ENCODE data around the gene DTX3.

Gene DTX3

GRCh38 chr12:57606399-57606798 is 1.8 kb downstream of the DTX3 start:
- Mint-ChIP-seq H3K4me3 (no peak overlapping the region), H3K9me3 (no peaks in the 10 kb centered on the region), H3K36me3 (peaks cover 13% of the 10 kb centered on the region), H3K4me1 (peaks cover 30% of the 10 kb centered on the region), H3K27ac (no peak overlapping the region), H3K27me3 (peaks cover 45% of the 10 kb centered on the region)
- CTCF ChIA-PET = interaction anchor here (1.9 to 2.4 kb wide), 2 partner anchors 16 to 27 kb away, joined by 5 to 7 read pairs; partner anchors contain the start of gene B4GALNT1
- DNase-seq = no peak

GRCh38 chr12:57606821-57607220 is 2.2 kb downstream of the DTX3 start:
- Mint-ChIP-seq H3K4me1 (peaks cover 30% of the 10 kb centered on the region), H3K27ac (no peak overlapping the region), H3K27me3 (peaks cover 49% of the 10 kb centered on the region), H3K36me3 (peaks cover 9% of the 10 kb centered on the region), H3K9me3 (no peaks in the 10 kb centered on the region), H3K4me3 (no peak overlapping the region)
- no peak for DNase-seq
- CTCF ChIA-PET = interaction anchor here (1.9 to 2.6 kb wide), 3 partner anchors 14 to 26 kb away, joined by 5 to 7 read pairs (median 6); partner anchors contain the start of gene B4GALNT1

- Mint-ChIP-seq H3K4me1 (peaks cover 33% of the 10 kb centered on the region), H3K27me3 (peaks cover 62% of the 10 kb centered on the region), H3K9me3 (no peaks in the 10 kb centered on the region), H3K4me3 (no peak overlapping the region), H3K27ac (no peak overlapping the region), H3K36me3 (peaks cover 2% of the 10 kb centered on the region)
- no peak for DNase-seq
- CTCF ChIA-PET = interaction anchor here (1.1 to 2.6 kb wide), 4 partner anchors 12 to 38 kb away, joined by 3 to 9 read pairs (median 6); no protein-coding TSS in a partner anchor
Observed at GRCh38 chr12:57607958-57608663, 3.5 kb downstream of the DTX3 start.

- H3K27me3 Mint-ChIP-seq = peaks cover 73% of the 10 kb centered on the region
- H3K36me3 Mint-ChIP-seq = peaks cover 2% of the 10 kb centered on the region
- H3K9me3 Mint-ChIP-seq = no peaks in the 10 kb centered on the region
- peaks cover 24% of the 10 kb centered on the region for H3K4me1 Mint-ChIP-seq
- H3K4me3 Mint-ChIP-seq = no peak overlapping the region
- no peak for DNase-seq
- CTCF ChIA-PET = interaction anchor here (1.1 to 2.6 kb wide), 4 partner anchors 11 to 39 kb away, joined by 3 to 9 read pairs (median 6); no protein-coding TSS in a partner anchor
- H3K27ac Mint-ChIP-seq = no peak overlapping the region
Observed at GRCh38 chr12:57609101-57609780, 4.6 kb downstream of the DTX3 start.

- CTCF ChIA-PET = interaction anchor here (1.7 to 2.2 kb wide), 2 partner anchors 11 to 18 kb away, joined by 5 to 7 read pairs; no protein-coding TSS in a partner anchor
- H3K27ac Mint-ChIP-seq = no peak overlapping the region
- H3K4me1 Mint-ChIP-seq = peaks cover 19% of the 10 kb centered on the region
- H3K27me3 Mint-ChIP-seq = peaks cover 80% of the 10 kb centered on the region
- peaks cover 2% of the 10 kb centered on the region for H3K36me3 Mint-ChIP-seq
- H3K9me3 Mint-ChIP-seq = no peaks in the 10 kb centered on the region
- no peak for DNase-seq
- H3K4me3 Mint-ChIP-seq = peak overlapping the region; percentile 60
Observed at GRCh38 chr12:57609781-57610553, 5.3 kb downstream of the DTX3 start.

GRCh38 chr12:57610554-57611107 is 6.0 kb downstream of the DTX3 start:
- H3K36me3 Mint-ChIP-seq = peaks cover 2% of the 10 kb centered on the region
- peaks cover 14% of the 10 kb centered on the region for H3K4me1 Mint-ChIP-seq
- no peak for DNase-seq
- CTCF ChIA-PET = interaction anchor here (1.7 to 2.2 kb wide), 2 partner anchors 10 to 17 kb away, joined by 5 to 7 read pairs; no protein-coding TSS in a partner anchor
- peaks cover 80% of the 10 kb centered on the region for H3K27me3 Mint-ChIP-seq
- no peaks in the 10 kb centered on the region for H3K9me3 Mint-ChIP-seq
- peak overlapping the region; percentile 60 for H3K4me3 Mint-ChIP-seq
- no peak overlapping the region for H3K27ac Mint-ChIP-seq

GRCh38 chr12:57611108-57611826 is 6.6 kb downstream of the DTX3 start, which contains the start of gene ARHGEF25:
Gene ARHGEF25 (plus strand): TSS chr12:57611435. CDS start chr12:57611895, 460 bp downstream.
- peak; percentile 66 for DNase-seq
- peaks cover 2% of the 10 kb centered on the region for H3K36me3 Mint-ChIP-seq
- CTCF ChIA-PET = interaction anchor here (1.7 to 2.2 kb wide), 2 partner anchors 10 to 16 kb away, joined by 5 to 7 read pairs; no protein-coding TSS in a partner anchor
- H3K27ac Mint-ChIP-seq = no peak within 1 kb of the TSS
- H3K4me1 Mint-ChIP-seq = peaks cover 11% of the 10 kb centered on the region
- peak within 1 kb of the TSS; percentile 60 for H3K4me3 Mint-ChIP-seq
- no peaks in the 10 kb centered on the region for H3K9me3 Mint-ChIP-seq
- H3K27me3 Mint-ChIP-seq = peaks cover 80% of the 10 kb centered on the region

GRCh38 chr12:57611827-57612710 is 7.4 kb downstream of the DTX3 start:
- Mint-ChIP-seq H3K36me3 (peaks cover 2% of the 10 kb centered on the region), H3K4me3 (peak overlapping the region; percentile 56), H3K27me3 (peaks cover 88% of the 10 kb centered on the region), H3K4me1 (peaks cover 11% of the 10 kb centered on the region), H3K9me3 (no peaks in the 10 kb centered on the region), H3K27ac (no peak overlapping the region)
- CTCF ChIA-PET = interaction anchor here (1.7 kb wide), 1 partner anchor 9 kb away, joined by 5 read pairs; no protein-coding TSS in a partner anchor
- peak; percentile 12 for DNase-seq

- H3K36me3 Mint-ChIP-seq = peaks cover 2% of the 10 kb centered on the region
- H3K4me1 Mint-ChIP-seq = peaks cover 11% of the 10 kb centered on the region
- no peak for DNase-seq
- H3K4me3 Mint-ChIP-seq = no peak overlapping the region
- H3K9me3 Mint-ChIP-seq = no peaks in the 10 kb centered on the region
- no peak overlapping the region for H3K27ac Mint-ChIP-seq
- CTCF ChIA-PET = interaction anchor here (2.0 to 3.9 kb wide), 3 partner anchors 14 to 28 kb away, joined by 6 to 21 read pairs (median 7); no protein-coding TSS in a partner anchor
- peaks cover 96% of the 10 kb centered on the region for H3K27me3 Mint-ChIP-seq
Observed at GRCh38 chr12:57612711-57613426, 8.2 kb downstream of the DTX3 start.

- CTCF ChIA-PET = interaction anchor here (2.0 to 3.9 kb wide), 3 partner anchors 13 to 29 kb away, joined by 6 to 21 read pairs (median 7); no protein-coding TSS in a partner anchor
- Mint-ChIP-seq H3K4me1 (peaks cover 11% of the 10 kb centered on the region), H3K4me3 (no peak overlapping the region), H3K36me3 (peaks cover 2% of the 10 kb centered on the region), H3K9me3 (no peaks in the 10 kb centered on the region), H3K27me3 (peaks cover 100% of the 10 kb centered on the region), H3K27ac (no peak overlapping the region)
- no peak for DNase-seq
Observed at GRCh38 chr12:57613427-57614109, 8.9 kb downstream of the DTX3 start.

- Mint-ChIP-seq H3K27ac (no peak overlapping the region), H3K27me3 (peaks cover 100% of the 10 kb centered on the region), H3K4me3 (no peak overlapping the region), H3K36me3 (no peaks in the 10 kb centered on the region), H3K4me1 (peaks cover 16% of the 10 kb centered on the region), H3K9me3 (no peaks in the 10 kb centered on the region)
- peak; percentile 35 for DNase-seq
- CTCF ChIA-PET = interaction anchor here (1.5 to 3.9 kb wide), 4 partner anchors 13 to 137 kb away, joined by 3 to 21 read pairs (median 6); no protein-coding TSS in a partner anchor
Observed at GRCh38 chr12:57614178-57614947, 9.7 kb downstream of the DTX3 start.
